Peyer's patch (tissue), 4 donors: ENCODE results near the gene RABL6.

Experiments
- CTCF ChIP-seq, 6 experiments: fragments of 450-650 bp in 4 of 6; fragments of 200-600 bp in 2 of 6; sonication (generic) in 1 of 6; IDR thresholded peaks; one replicate each; pipeline ENCODE4 v1.5.1; 2017 to 2019; ENCODE audit warnings: antibody characterized with exemption in 6 of 6, mild to moderate bottlenecking in 3 of 6, moderate library complexity in 1 of 6
- POLR2A ChIP-seq, 2 donors: fragments of 450-650 bp; IDR thresholded peaks; one replicate each; pipeline ENCODE4 v1.5.1; 2017; ENCODE audit warnings: antibody characterized with exemption in 2 of 2, mild to moderate bottlenecking in 2 of 2, moderate library complexity in 2 of 2

- TF ChIP-seq CTCF (IDR thresholded peaks at IDR 0.05) (no peak), POLR2A (IDR thresholded peaks at IDR 0.05) (no peak)
Observed at GRCh38 chr9:136865768-136866103, 58.0 kb downstream of the RABL6 start.
